Activated naive CD4-positive, alpha-beta T cell treated with anti-CD3 and anti-CD28 coated beads, Interleukin-2, amount 10 ng/mL, durations not matched to agents 5 hours and 36 hours (primary cell): ENCODE measurements around the gene TIMM44. TPM values are rescaled to one million over a fixed set of nuclear protein-coding genes. Genes with fewer than 3 reads are reported as not detected.

ENCODE experiments used
- total RNA-seq, 2 experiments: library from RNA; stranded (reverse); gene quantifications; one replicate each; pipeline ENCODE4 v1.2.3, GENCODE V29; 2021

Gene TIMM44
- total RNA-seq: 10 to 100 TPM; 46.9 to 48.3 TPM

GRCh38 chr19:7943444-7944176, at the start of gene TIMM44:
TIMM44 (minus strand) TSS chr19:7943666; CDS start chr19:7943651, 15 bp downstream.

GRCh38 chr19:7926021-7926726, 17.3 kb downstream of the TIMM44 start, which contains the start of gene CTXN1:
CTXN1 (minus strand) TSS chr19:7926135; CDS start chr19:7925538, 597 bp downstream.

DNA sequence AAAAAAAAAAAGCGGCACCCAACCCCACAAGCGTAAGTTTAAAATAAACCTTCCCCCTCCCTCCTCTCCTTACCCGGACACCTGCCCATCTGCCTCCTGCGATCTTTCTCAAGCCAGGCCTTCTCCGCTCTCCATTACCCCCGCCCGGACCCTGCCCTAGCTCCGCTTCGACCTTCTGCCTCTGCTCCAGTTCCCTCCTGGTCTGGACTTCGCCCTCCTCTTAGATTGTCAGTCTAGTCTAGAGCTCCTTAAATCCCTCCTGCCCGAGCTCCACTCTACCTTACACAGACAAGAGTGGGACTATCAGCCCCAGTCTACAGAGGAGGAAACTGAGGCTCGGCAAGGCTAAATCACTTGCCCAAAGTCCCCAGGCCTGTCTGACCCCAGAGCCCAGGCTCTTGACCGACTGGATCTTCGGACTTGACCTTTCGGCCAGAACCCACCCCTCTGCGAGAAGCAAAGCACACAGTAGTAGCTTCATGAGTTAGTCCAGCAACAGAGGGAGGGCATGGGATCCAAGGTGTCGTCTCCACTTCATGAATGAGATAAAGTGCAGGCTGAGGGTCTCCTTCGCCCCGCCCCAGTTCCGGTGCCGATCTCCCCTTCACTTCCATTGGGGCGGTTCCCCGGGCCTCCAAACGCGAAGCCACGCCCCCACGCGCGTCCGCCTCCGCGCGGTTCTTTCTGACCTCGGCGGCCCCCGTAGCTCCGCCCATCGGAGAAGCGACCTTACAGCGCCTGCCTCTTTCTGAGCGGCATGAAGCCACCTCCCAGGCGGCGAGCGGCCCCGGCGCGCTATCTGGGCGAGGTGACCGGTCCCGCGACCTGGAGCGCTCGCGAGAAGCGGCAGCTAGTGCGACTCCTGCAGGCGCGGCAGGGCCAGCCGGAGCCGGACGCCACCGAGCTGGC, 23.6 kb downstream of the TIMM44 start, which contains the start of gene SNAPC2:
SNAPC2 (plus strand) TSS at position 729 of the 909 bp plus-strand sequence; CDS start at position 758, 29 bp downstream.

DNA sequence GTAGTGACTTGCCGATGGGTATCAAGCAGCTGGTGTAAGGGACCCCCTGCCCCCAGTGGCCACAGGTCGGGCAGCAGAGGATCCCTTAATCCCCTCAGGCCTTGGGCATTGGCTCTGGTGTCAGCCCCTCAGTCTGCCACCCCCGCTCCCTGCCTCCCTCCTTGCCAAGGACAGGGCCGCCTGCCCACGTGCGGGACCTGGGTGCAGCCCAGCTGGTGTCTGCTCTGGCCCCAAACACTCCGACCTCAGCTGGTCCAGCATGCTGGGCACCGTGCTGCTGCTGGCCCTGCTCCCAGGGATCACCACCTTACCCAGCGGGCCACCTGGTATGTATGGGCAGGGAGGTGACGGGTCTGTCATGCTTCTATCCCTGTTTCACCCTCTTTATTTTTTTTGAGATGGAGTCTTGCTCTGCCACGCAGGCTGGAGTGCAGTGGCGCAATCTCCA, 28.8 kb downstream of the TIMM44 start, which contains the start of gene TGFBR3L:
TGFBR3L (plus strand) TSS at position 233 of the 448 bp plus-strand sequence.

DNA sequence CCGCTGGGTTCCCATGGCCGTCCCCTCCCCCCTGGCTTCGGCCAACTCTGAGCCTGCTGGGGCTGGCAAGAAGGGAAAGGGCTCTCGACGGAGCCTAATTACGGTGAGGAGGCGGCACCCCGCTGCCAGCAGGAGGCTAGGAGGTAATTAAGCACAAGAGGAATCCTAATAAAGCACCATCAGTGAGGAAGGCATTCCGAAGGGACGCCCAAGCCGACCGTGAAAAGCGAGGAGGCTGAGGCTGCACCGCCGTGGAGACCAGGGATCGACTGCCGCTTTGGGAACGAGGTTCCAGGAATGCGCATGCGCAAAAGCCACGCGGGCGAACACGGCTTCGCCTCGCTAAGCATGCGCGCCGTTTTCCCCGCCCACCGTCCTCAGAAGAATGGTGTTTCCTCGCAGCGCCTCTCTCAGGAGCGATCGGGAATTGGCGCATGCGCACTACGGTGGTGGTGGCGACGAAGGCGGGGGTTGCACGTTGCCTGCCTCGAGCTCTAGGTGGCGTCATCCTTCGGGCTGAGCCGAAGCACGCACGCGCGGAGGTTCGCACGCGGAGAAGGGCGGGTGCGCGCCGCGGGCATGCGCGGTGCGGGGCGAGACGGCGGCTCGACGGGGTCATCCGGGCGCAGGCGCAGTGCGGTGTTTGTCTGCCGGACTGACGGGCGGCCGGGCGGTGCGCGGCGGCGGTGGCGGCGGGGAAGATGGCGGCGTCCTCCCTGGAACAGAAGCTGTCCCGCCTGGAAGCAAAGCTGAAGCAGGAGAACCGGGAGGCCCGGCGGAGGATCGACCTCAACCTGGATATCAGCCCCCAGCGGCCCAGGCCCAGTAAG, 40.0 kb downstream of the TIMM44 start, which contains the start of gene MAP2K7:
MAP2K7 (plus strand) TSS at position 634 of the 830 bp plus-strand sequence; CDS start at position 702, 68 bp downstream.

DNA sequence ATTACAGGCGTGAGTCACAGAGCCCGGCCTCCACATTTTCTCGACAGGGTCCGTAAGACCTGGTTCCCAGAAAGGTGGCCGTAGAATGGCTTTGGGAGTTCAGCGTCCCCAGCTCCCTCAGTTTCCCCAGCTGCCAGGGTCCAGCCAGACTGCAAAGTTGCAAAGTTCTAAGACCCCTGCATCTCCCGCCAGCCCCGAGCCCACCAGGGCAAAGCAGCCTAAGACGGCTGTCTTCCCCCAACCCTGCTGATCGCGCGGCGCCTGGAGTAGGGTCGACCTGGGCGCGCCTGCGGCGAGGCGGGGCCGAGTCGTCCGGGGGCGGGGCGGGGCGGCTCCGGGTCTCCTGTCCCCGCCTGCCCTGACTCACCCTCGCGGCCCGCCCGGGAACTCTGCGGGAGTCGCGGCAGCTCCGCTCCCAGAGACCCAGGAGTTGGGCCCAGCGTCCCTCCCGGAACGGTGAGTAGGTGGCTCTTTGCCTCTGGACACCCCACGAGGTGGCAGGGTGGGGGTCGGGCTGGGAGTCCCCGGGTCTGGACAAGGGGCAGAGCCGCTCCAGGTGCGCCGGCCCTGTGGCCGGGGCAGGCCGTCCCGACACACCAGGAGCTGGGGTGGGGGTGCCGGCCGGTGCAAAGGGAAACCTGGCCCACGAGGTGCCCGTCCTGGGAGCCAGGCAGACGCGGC, 55.2 kb downstream of the TIMM44 start, which contains the start of gene LRRC8E:
LRRC8E (plus strand) TSS at position 366 of the 681 bp plus-strand sequence. CDS start 7,094 bp downstream, outside the sequence.

Other genes with a start within 250 kb of the TIMM44 start
- not detected for gene FCER2, start 241.5 kb downstream of the TIMM44 start, total RNA-seq
- not detected for gene CLEC4G, start 211.6 kb downstream of the TIMM44 start, total RNA-seq
- gene CD209, start 196.1 kb downstream of the TIMM44 start, total RNA-seq: not detected
- not detected for gene CLEC4M, start 180.4 kb downstream of the TIMM44 start, total RNA-seq
- gene EVI5L, start 113.4 kb downstream of the TIMM44 start, total RNA-seq: 10 to 100 TPM; 10.1 to 12.0 TPM
- gene PRR36, start 69.3 kb downstream of the TIMM44 start, total RNA-seq: under 1 TPM; 0.22 to 0.33 TPM
- gene LRRC8E, start 55.2 kb downstream of the TIMM44 start, total RNA-seq: not detected
- gene MAP2K7, start 39.8 kb downstream of the TIMM44 start, total RNA-seq: 10 to 100 TPM; 48.0 to 50.1 TPM
- 1 to 10 TPM; 1.4 to 2.1 TPM for gene TGFBR3L, start 28.8 kb downstream of the TIMM44 start, total RNA-seq
- 10 to 100 TPM; 17.4 to 23.8 TPM for gene SNAPC2, start 23.3 kb downstream of the TIMM44 start, total RNA-seq
- not detected for gene CTXN1, start 17.5 kb downstream of the TIMM44 start, total RNA-seq
- gene ELAVL1, start 62.0 kb upstream of the TIMM44 start, total RNA-seq: 10 to 100 TPM; 78.4 to 85.2 TPM
- gene CCL25, start 109.1 kb upstream of the TIMM44 start, total RNA-seq: 1 to 10 TPM; 4.5 to 6.0 TPM
- gene FBN3, start 205.9 kb upstream of the TIMM44 start, total RNA-seq: not detected